ENCODE results near the gene CARS1. TPM values are rescaled to one million over a fixed set of nuclear protein-coding genes. Genes with fewer than 3 reads are reported as not detected.

CARS1 gene
- total and polyA plus RNA-seq, 10 of the 15 experiments (the other 5 are each of a cell fraction or from before 2014, with no cell fraction given), result 7.8 to 60.6 (median 45.7) TPM

- TF ChIP-seq BACH1 (IDR thresholded peaks at IDR 0.05; ENCODE audit: borderline replicate concordance) (no peak), NR2C1 (IDR thresholded peaks at IDR 0.05) (no peak), YBX1 (IDR thresholded peaks at IDR 0.05) (no peak), TARDBP (IDR thresholded peaks at IDR 0.05; ENCODE audit: borderline replicate concordance) (no peak), ATF3 (IDR thresholded peaks at IDR 0.05; ENCODE audit: borderline replicate concordance, extremely low read depth, low read depth, low read length) (no peak), JUND (IDR thresholded peaks at IDR 0.05; ENCODE audit: low read depth, low read length) (no peak), ZSCAN29 (IDR thresholded peaks at IDR 0.05) (no peak), SIN3A (IDR thresholded peaks at IDR 0.05; ENCODE audit: low read depth, low read length) (no peak), ATF7 (IDR thresholded peaks at IDR 0.05; ENCODE audit: low read depth) (no peak), CBX3 (IDR thresholded peaks at IDR 0.05; ENCODE audit: borderline replicate concordance, low read depth) (no peak), HSF1 (IDR thresholded peaks at IDR 0.05; ENCODE audit: low read depth, low read length) (no peak)
Observed at GRCh38 chr11:2999464-2999998, 57.7 kb downstream of the CARS1 start (continued).

Measured in GM12878 (cell line).